NCI-H128 (cell line): ENCODE data around the gene CARD9.

ENCODE experiments used
- DNase-seq: peaks from one replicate; lab custom pipeline; 2025; ENCODE audit not compliant: unreplicated experiment; lab: John Stamatoyannopoulos, UW

The CARD9 gene

GRCh38 chr9:136337416-136338395, 35.8 kb downstream of the CARD9 start:
- no peak for DNase-seq

GRCh38 chr9:136336881-136337280, 36.6 kb downstream of the CARD9 start:
- no peak for DNase-seq

DNA sequence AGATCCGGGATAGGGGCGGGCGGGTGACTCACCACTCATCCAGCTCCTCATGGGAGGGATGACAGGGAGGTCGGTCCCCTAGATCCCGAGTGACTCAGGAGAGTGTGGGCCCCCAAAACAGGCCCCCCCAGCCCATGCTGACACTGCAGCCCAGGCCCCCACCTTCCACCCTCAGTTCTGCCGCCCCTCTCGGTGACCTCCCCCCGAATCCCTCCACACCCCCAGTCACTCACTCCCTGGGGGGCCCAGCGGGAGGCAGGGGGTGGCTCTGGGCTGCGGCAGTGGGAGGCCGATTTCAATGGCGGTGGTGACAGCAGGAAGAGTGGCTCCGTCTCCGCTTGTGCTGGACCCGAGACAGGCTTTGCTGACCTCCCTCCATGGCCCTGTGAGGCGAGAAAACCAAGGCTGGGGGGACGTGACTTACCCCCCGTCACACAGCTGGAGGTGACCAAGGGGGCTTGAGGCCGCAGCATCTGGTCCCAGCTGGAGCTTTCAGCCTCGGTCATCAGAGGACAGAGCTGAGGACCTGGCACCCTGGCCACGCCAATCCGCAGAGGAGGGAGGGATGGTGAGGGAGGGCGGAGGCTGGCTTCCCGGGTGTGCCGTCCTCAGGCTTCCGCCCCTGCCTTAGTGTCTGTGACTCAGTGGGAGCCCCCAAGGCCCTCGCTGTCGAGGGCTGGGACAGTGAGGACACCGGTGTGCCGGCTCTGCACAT, 37.2 kb downstream of the CARD9 start:
- no peak for DNase-seq

- DNase-seq: no peak
These were observed 37.9 kb downstream of the CARD9 start for GRCh38 chr9:136335296-136336155.

DNA sequence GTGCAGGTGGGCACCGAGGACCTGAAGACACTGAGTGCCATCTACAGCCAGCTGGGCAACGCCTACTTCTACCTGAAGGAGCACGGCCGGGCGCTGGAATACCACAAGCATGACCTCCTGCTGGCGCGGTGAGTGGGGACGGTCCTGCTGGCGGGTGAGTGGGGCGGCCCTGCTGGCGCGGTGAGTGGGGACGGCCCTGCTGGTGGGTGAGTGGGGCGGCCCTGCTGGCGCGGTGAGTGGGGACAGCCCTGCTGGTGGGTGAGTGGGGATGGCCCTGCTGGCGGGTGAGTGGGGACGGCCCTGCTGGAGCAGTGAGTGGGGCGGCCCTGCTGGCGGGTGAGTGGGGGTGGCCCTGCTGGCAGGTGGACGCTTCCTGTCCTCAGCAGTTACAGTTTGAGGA, 38.9 kb downstream of the CARD9 start:
- DNase-seq: no peak

DNA sequence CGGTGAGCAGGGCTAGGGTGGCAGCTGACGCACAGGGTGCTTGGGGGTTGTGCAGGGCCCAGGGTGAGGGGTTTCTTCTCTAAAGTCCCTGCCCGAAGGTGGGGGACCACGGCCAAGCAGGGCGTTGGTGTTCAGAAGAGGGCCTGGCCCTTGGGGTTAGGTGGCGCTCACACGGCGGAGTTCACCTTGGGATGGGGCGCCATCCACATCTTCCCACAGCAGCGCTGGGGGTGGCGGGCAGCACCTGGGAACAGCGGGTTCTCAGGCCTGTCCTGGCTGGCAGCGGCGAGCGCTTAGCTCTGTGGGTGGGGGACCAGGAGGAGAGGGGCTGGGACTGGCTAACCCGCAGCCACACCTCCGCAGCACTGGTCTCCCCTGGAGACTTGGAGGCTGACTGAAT, 40.0 kb downstream of the CARD9 start:
- no peak for DNase-seq

DNA sequence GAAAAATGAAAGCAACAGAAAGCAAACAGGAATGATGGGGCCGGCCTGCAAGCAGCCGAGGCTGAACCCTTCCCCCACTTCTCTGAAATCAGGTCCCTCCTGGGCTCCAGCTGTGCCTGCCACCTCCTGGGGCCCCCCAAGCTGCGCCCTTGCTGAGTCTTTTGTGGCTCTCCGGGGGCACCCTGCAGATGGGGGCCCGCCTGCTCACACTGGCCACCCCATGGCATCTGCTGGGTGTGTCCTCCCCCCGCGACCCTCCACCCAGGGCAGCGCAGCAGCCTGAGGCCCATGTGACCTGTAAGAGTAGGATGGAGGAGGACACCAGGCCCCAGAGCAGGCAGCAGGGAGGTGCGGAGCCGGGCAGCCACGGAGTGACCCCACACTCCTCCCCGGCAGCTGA, 40.4 kb downstream of the CARD9 start:
- DNase-seq: no peak

- DNase-seq: no peak
These were observed 40.9 kb downstream of the CARD9 start for GRCh38 chr9:136332482-136332983.

DNA sequence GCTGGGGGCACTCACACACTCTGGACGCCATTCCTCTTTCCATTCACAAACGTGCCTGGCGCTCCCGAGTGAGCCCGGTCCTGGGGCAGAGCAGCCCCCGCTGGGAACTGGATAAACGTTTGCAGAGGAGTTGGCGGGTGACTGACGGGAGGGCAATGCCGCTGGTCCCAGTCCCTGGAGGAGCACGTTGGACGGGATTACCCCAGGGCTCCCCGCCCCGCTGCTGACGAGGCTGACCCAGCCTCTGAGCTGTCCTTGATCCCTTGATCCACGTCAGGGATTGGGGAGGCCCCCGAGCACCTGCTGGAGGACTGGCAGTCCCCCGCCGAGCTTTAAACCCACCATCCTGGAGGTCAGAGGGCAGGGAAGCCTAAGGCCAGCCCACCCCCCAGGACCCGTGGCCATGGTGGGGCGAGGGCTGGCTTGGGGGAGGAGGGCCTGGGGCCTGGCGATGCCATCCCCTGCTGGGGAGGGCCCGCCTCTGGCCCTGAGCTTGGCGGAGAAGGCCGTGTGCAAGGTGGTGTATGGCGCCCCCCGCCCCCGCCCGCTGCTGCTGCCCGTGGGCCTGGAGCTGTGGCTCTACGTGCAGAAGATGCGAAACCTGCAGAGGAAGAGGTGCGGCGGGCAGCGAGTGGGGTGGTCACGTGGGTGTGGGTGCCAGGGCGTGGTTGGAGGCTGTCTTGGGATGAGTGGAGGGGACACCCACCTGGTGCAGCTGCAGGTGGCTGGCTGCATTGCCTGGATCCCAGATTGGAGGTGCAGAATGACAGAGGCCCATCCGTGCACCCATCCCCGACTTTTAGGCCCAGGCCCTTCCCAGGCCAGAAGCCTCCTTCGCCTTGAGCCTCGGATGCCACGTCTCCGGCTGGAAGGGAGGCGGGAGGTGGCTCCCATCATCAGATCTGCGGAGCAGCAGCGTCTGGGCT, 41.6 kb downstream of the CARD9 start:
- no peak for DNase-seq

- no peak for DNase-seq
These were observed 42.4 kb downstream of the CARD9 start for GRCh38 chr9:136331030-136331429.

DNA sequence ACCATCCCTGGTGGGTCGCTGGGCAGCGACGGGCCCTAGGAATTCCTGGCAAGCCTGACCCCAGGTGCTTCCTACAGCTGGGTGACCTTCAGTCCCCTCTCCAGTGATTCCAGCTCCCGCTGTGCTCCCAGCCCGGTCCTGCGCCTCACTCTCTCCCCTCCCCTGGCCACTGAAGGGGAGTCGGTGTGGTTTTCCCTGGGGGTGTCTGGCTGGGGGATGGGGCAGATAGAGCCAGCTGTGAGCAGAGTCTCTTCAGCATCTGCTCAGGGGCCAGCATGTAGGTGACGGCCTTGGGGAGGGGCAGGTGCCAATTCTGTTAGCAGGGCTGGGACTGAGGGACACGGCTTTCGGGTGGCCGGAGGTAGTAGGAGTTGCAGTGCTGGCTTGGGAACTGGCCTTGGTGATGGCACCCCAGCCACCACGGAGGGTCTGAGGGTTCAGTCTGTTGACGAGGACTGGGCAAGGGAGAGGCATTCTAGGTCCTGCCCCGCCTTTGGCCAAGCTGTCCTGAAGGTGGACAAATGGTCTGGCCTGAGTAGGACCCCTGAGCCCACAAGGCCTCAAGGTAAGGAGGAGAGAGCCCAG, 43.0 kb downstream of the CARD9 start:
- DNase-seq: no peak

- DNase-seq: no peak
These were observed 43.6 kb downstream of the CARD9 start for GRCh38 chr9:136329636-136330405.

GRCh38 chr9:136329211-136329627, 44.2 kb downstream of the CARD9 start:
- DNase-seq: no peak

DNA sequence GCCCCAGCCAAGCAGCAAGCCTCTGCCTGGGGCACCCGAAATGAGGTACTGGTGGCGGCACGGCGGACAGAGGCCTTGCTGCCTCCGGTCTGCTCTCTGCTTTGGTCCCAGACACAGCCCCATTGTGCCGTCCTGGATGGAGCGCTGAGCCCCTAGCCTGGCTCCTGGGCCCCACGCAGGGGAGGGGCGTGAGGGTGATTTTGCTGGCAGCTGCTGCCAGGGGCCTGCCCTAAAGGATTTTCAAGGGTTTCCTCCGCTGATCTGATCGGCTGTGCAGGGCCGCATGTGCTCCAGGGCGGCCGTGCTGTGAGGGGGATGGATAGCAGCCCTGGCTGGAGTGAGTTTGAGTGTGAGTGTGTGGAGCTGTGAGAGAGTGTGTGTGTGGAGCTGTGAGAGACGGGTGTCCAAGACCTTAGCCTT, 44.8 kb downstream of the CARD9 start:
- no peak for DNase-seq

DNA sequence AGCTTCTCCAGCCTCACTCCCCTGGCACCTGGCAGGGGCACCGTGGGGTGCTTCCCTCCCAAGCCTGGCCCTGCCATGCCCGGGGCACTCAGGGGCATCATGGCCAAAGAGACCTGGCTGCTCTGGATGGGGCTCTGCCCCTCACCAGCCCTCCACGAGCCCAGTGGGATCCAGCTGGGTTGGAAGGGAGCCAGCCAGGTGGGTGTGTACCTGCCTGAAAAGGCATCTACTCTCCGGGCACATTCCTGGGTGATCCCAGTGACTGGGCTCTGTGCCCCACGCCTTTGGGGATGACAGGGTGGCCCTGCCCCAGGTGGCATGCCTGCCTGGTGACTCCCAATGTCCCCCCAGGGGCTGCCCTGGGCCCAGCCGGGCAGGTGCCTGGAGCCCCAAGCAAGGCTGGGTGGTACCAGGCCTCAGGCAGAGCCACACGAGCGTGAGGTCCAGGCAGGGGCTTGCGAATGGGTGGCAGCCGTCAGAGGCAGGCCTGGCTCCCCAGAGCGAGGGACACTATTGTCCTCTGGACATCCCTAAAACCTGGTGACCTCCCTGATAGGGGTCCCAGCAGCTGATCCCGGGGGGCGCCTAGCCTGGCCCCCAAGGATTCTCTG, 45.4 kb downstream of the CARD9 start:
- no peak for DNase-seq

- DNase-seq: no peak
These were observed 46.0 kb downstream of the CARD9 start, which contains the start of gene GPSM1 for GRCh38 chr9:136327304-136327974. Gene GPSM1 (plus strand): TSS chr9:136327539. CDS start chr9:136327696, 157 bp downstream.

DNA sequence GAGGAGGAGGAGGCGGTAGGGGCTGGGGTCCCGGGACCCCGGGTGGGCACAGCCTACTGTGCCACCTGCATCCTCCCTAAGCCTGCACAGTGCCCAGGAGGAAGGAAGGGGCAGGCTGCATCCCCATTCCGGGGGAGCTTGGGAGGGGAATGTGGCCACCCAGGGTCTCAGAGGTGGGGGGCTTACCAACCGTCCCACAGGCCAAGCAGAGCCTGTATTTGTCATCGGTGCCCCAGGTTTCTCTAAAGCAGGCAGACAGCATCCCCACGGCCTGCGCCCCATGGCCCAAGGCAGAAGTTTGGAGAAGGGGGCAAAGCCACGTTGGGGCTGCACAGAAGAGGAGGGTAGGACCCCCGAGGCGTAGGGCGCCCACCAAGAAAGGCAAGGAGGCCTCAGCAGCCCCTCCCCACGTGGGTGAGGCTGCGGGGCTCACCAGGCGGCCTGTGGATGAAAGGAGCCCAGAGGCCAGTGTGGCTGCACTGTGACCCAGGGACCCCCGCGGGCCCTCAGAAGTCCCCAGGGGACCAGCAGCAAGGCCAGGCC, 46.6 kb downstream of the CARD9 start:
- no peak for DNase-seq
